Measurements from ENCODE around the gene C1QB.

The C1QB gene

DNA sequence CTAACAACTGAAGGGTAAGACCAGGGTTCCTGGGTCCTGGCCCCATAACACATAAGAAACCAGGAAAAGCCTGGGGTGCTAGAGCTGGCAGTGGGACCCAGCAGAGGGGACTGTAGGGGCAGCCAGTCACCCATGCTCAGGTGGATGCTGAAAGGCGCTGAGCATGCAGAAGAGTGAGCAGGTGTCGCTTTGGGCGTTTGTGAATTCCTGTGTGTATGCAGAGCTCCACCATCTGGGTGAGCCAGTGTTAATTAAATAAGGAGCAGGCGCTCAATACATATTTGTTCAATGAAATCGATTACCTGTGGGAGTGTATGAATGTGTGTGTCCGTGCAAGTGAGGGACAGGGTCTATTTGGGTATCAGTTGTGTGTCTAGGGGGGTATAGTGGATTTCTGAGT is 16.1 kb upstream of the C1QB start:
- no peak for ATAC-seq
- TF ChIP-seq SNAI2 (CRISPR knock-in tag; IDR thresholded peaks at IDR 0.05) (no peak), ZFP30 (CRISPR knock-in tag; IDR thresholded peaks at IDR 0.05) (no peak), ISL1 (CRISPR knock-in tag; IDR thresholded peaks at IDR 0.05) (no peak), ZFP3 (CRISPR knock-in tag; IDR thresholded peaks at IDR 0.05) (no peak), TCF4 (CRISPR knock-in tag; IDR thresholded peaks at IDR 0.05; ENCODE audit: borderline replicate concordance) (no peak), ZNF565 (CRISPR knock-in tag; conservative IDR thresholded peaks at IDR 0.05; ENCODE audit: low read depth) (no peak)
- TF ChIP-seq, protein P1, sequence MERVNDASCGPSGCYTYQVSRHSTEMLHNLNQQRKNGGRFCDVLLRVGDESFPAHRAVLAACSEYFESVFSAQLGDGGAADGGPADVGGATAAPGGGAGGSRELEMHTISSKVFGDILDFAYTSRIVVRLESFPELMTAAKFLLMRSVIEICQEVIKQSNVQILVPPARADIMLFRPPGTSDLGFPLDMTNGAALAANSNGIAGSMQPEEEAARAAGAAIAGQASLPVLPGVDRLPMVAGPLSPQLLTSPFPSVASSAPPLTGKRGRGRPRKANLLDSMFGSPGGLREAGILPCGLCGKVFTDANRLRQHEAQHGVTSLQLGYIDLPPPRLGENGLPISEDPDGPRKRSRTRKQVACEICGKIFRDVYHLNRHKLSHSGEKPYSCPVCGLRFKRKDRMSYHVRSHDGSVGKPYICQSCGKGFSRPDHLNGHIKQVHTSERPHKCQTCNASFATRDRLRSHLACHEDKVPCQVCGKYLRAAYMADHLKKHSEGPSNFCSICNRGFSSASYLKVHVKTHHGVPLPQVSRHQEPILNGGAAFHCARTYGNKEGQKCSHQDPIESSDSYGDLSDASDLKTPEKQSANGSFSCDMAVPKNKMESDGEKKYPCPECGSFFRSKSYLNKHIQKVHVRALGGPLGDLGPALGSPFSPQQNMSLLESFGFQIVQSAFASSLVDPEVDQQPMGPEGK (CRISPR knock-in tag; IDR thresholded peaks at IDR 0.05; ENCODE audit: borderline replicate concordance), result no peak
- TF ChIP-seq, protein P2, sequence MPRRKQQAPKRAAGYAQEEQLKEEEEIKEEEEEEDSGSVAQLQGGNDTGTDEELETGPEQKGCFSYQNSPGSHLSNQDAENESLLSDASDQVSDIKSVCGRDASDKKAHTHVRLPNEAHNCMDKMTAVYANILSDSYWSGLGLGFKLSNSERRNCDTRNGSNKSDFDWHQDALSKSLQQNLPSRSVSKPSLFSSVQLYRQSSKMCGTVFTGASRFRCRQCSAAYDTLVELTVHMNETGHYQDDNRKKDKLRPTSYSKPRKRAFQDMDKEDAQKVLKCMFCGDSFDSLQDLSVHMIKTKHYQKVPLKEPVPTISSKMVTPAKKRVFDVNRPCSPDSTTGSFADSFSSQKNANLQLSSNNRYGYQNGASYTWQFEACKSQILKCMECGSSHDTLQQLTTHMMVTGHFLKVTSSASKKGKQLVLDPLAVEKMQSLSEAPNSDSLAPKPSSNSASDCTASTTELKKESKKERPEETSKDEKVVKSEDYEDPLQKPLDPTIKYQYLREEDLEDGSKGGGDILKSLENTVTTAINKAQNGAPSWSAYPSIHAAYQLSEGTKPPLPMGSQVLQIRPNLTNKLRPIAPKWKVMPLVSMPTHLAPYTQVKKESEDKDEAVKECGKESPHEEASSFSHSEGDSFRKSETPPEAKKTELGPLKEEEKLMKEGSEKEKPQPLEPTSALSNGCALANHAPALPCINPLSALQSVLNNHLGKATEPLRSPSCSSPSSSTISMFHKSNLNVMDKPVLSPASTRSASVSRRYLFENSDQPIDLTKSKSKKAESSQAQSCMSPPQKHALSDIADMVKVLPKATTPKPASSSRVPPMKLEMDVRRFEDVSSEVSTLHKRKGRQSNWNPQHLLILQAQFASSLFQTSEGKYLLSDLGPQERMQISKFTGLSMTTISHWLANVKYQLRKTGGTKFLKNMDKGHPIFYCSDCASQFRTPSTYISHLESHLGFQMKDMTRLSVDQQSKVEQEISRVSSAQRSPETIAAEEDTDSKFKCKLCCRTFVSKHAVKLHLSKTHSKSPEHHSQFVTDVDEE (CRISPR knock-in tag; IDR thresholded peaks at IDR 0.05), result no peak

DNA sequence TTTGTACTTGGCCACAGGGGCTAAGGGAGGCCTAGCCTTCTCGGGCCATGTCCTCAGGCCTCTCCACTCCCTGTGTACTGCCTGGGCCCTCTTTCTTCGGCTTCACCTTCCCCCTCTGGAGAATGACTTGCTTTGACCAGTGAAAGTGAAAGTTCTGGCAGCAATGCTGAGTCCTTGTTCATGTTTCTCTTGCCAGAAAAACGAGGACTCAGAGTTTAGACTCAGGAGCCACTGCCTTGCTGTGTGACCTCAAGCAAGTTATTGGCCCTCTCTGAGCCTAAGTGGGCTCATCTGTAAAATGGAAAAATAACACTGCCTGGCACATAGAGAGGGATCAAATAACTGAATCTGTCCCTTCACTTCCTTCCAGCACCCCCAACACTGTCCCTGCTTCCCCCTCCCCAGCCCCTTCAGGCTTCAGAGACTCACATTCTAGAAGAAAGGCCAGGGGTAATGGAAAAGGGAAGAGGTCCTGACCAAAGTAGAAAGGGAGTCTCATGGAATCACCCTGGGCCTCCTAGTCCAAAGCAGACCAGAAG is 15.1 kb upstream of the C1QB start:
- no peak for TF ChIP-seq ZNF8 (CRISPR knock-in tag; IDR thresholded peaks at IDR 0.05)
- no peak for TF ChIP-seq TOX (CRISPR knock-in tag; IDR thresholded peaks at IDR 0.05; ENCODE audit: borderline replicate concordance)
- TF ChIP-seq ESRRG (CRISPR knock-in tag; IDR thresholded peaks at IDR 0.05), result no peak
- TF ChIP-seq, protein P2 (CRISPR knock-in tag; IDR thresholded peaks at IDR 0.05), result no peak
- TF ChIP-seq ZFP3 (CRISPR knock-in tag; IDR thresholded peaks at IDR 0.05), result no peak
- TF ChIP-seq, protein P3, sequence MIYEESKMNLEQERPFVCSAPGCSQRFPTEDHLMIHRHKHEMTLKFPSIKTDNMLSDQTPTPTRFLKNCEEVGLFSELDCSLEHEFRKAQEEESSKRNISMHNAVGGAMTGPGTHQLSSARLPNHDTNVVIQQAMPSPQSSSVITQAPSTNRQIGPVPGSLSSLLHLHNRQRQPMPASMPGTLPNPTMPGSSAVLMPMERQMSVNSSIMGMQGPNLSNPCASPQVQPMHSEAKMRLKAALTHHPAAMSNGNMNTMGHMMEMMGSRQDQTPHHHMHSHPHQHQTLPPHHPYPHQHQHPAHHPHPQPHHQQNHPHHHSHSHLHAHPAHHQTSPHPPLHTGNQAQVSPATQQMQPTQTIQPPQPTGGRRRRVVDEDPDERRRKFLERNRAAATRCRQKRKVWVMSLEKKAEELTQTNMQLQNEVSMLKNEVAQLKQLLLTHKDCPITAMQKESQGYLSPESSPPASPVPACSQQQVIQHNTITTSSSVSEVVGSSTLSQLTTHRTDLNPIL (CRISPR knock-in tag; IDR thresholded peaks at IDR 0.05; ENCODE audit: low read depth), result no peak
- no peak for TF ChIP-seq ZNF70 (CRISPR knock-in tag; IDR thresholded peaks at IDR 0.05)
- no peak for TF ChIP-seq OSR1 (CRISPR knock-in tag; IDR thresholded peaks at IDR 0.05)
- TF ChIP-seq, protein P4, sequence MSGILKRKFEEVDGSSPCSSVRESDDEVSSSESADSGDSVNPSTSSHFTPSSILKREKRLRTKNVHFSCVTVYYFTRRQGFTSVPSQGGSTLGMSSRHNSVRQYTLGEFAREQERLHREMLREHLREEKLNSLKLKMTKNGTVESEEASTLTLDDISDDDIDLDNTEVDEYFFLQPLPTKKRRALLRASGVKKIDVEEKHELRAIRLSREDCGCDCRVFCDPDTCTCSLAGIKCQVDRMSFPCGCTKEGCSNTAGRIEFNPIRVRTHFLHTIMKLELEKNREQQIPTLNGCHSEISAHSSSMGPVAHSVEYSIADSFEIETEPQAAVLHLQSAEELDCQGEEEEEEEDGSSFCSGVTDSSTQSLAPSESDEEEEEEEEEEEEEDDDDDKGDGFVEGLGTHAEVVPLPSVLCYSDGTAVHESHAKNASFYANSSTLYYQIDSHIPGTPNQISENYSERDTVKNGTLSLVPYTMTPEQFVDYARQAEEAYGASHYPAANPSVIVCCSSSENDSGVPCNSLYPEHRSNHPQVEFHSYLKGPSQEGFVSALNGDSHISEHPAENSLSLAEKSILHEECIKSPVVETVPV (CRISPR knock-in tag; IDR thresholded peaks at IDR 0.05), result no peak
- TF ChIP-seq, protein P1 (CRISPR knock-in tag; IDR thresholded peaks at IDR 0.05; ENCODE audit: borderline replicate concordance), result no peak
- TF ChIP-seq, protein P5, sequence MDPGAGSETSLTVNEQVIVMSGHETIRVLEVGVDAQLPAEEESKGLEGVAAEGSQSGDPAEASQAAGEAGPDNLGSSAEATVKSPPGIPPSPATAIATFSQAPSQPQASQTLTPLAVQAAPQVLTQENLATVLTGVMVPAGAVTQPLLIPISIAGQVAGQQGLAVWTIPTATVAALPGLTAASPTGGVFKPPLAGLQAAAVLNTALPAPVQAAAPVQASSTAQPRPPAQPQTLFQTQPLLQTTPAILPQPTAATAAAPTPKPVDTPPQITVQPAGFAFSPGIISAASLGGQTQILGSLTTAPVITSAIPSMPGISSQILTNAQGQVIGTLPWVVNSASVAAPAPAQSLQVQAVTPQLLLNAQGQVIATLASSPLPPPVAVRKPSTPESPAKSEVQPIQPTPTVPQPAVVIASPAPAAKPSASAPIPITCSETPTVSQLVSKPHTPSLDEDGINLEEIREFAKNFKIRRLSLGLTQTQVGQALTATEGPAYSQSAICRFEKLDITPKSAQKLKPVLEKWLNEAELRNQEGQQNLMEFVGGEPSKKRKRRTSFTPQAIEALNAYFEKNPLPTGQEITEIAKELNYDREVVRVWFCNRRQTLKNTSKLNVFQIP (CRISPR knock-in tag; IDR thresholded peaks at IDR 0.05; ENCODE audit: borderline replicate concordance, low read depth), result no peak
- TF ChIP-seq ZNF565 (CRISPR knock-in tag; conservative IDR thresholded peaks at IDR 0.05; ENCODE audit: low read depth), result no peak
- no peak for TF ChIP-seq SNAI2 (CRISPR knock-in tag; IDR thresholded peaks at IDR 0.05)
- TF ChIP-seq ZC3H10 (CRISPR knock-in tag; IDR thresholded peaks at IDR 0.05), result no peak
- no peak for ATAC-seq
